Heart left ventricle (tissue), 16 donors: Measurements from ENCODE around the gene KCNQ1. TPM values are rescaled to one million over a fixed set of nuclear protein-coding genes. Genes with fewer than 3 reads are reported as not detected.

ENCODE experiments used
- ATAC-seq, 4 donors: fragments of 200-7000 bp; cut with Tn5 transposase; one replicate each; pipeline ENCODE4 v1.9.1; 2020 to 2022; ENCODE audit warnings: moderate library complexity in 4 of 4, mild to moderate bottlenecking in 3 of 4, moderate number of reproducible peaks in 1 of 4
- DNase-seq, 5 donors: peaks; one replicate each; pipeline ENCODE4 v3.0.0-alpha.2; 2020
- H3K27ac ChIP-seq, 12 donors: fragments of 200-600 bp; sonication (generic) in 4 of 12; one replicate each; pipeline versions ENCODE4 v1.5.0 to v1.8.0; 2016 to 2022; ENCODE audit warnings: mild to moderate bottlenecking in 2 of 12
- H3K27me3 ChIP-seq, 9 donors: fragments of 200-600 bp; sonication (generic) in 2 of 9; one replicate each; pipeline versions ENCODE4 v1.5.1 to v1.8.0; 2016 to 2022; ENCODE audit warnings: mild to moderate bottlenecking in 3 of 9
- H3K36me3 ChIP-seq, 9 donors: fragments of 200-600 bp; sonication (generic) in 2 of 9; one replicate each; pipeline versions ENCODE4 v1.5.0 to v1.8.0; 2018 to 2022; ENCODE audit warnings: mild to moderate bottlenecking in 2 of 9
- H3K4me1 ChIP-seq, 12 donors: fragments of 200-600 bp; sonication (generic) in 4 of 12; one replicate each; pipeline versions ENCODE4 v1.5.0 to v1.8.0; 2016 to 2022; ENCODE audit warnings: mild to moderate bottlenecking in 3 of 12
- H3K4me3 ChIP-seq, 12 donors: fragments of 200-600 bp; sonication (generic) in 4 of 12; one replicate each; pipeline versions ENCODE4 v1.5.0 to v1.8.0; 2017 to 2022; ENCODE audit warnings: mild to moderate bottlenecking in 9 of 12, moderate library complexity in 4 of 12
- H3K9me3 ChIP-seq, 12 donors: fragments of 200-600 bp; sonication (generic) in 4 of 12; one replicate each; pipeline versions ENCODE4 v1.5.0 to v1.8.0; 2016 to 2022; ENCODE audit warnings: mild to moderate bottlenecking in 1 of 12
- CTCF ChIP-seq, 12 donors: fragments of 200-600 bp; sonication (generic) in 4 of 12; IDR thresholded peaks; one replicate each; pipeline versions ENCODE4 v1.5.0 to v1.8.0; 2018 to 2022; ENCODE audit warnings: antibody characterized with exemption in 12 of 12, mild to moderate bottlenecking in 5 of 12
- POLR2A ChIP-seq, 2 donors: fragments of 450-650 bp; IDR thresholded peaks; one replicate each; pipeline ENCODE4 v1.6.1; 2017; ENCODE audit warnings: antibody characterized with exemption in 2 of 2, mild to moderate bottlenecking in 2 of 2, moderate library complexity in 2 of 2
- WGBS, 4 donors: extraction: QIAGEN DNeasy Blood & Tissue Kit in 2 of 4; methylation state at CpG; one replicate each; pipeline versions ENCODE4 v1.1.5 to v1.1.7; 2013 to 2018; 5-methylcytosine and 5-hydroxymethylcytosine counted together
- intact Hi-C, 10 donors: fragments of 100-400 bp; cut with DNase I; formaldehyde crosslinking; loops; one replicate each; pipeline versions ENCODE4 v1.11.1 to v1.14.2; 2022
- polyA plus RNA-seq, 2 donors: library from polyadenylated mRNA; stranded (reverse); fragments of 200-250 nt; gene quantifications; one replicate each; pipeline ENCODE4 v1.2.3, GENCODE V29; 2013
- total RNA-seq, 9 donors: library from RNA; depleted of rRNA in 2 of 9; stranded (reverse); fragments of >200 nt in 2 of 9; fragmentation: NEBNext Ultra II Directional in 3 of 9; extraction: Animal tissue kit (Norgen Biotek cat#: 25700) in 3 of 9; gene quantifications; one replicate each; pipeline versions ENCODE4 v1.1.0 to v1.2.4, GENCODE V29; 2016 to 2023
- donor health status: ischemic (EF 13 %, LVEDD 7.1; RV severe dilation, severe dysfunction).
- donor health status: healthy with polysubstance abuse.
- donor health status: DM: no; HTN: yes; CAD: no.
- donor health status: DM: no; HTN: no; CAD: no.
- donor health status: ischemic (EF 25% LVEDD 6.9; RV normal size, moderate dysfunction).
- donor health status: ischemic (EF 25% LVEDD 5.7; RV mildly dilated, moderate dysfunction).
- donor health status: healthy.
- donor health status: DM: yes; HTN: yes; CAD: no.
- donor health status: ischemic (EF 35%, LVEDD 5.7; RV mildly dilated, moderate dysfunction).
- donor health status: nonischemic (EF 11% LVEDD 7.7; RV severe dilation, severe dysfunction).
- donor health status: DM: yes; HTN: yes; CAD: no.
- donor health status: PGD.
- donor health status: ischemic (EF 29% LVEDD 5.4; RV normal size, mild dysfunction).
- donor health status: nonischemic (EF 23%, LVEDD 6.1; RV moderate dilation, normal function).

Gene KCNQ1
- total and polyA plus RNA-seq, 11 donors = 18.6 to 42.4 (median 31.4) TPM

GRCh38 chr11:2846470-2846869 lies 401.7 kb downstream of the KCNQ1 start:
- intact Hi-C loops = no loop called here
- DNase-seq = no peak
- no peaks in the 10 kb centered on the region for H3K9me3 ChIP-seq
- TF ChIP-seq CTCF (IDR thresholded peaks at IDR 0.05) (no peak), POLR2A (IDR thresholded peaks at IDR 0.05) (no peak)
- no peaks in the 10 kb centered on the region for H3K4me1 ChIP-seq
- H3K27me3 ChIP-seq = no peaks in the 10 kb centered on the region
- WGBS, 4 donors = 91 to 97% (median 94%) methylated on average over 11 of the region's 11 CpGs
- no peak overlapping the region for H3K27ac ChIP-seq
- H3K36me3 ChIP-seq = no peaks in the 10 kb centered on the region
- ATAC-seq = no peak
- no peak overlapping the region for H3K4me3 ChIP-seq

DNA sequence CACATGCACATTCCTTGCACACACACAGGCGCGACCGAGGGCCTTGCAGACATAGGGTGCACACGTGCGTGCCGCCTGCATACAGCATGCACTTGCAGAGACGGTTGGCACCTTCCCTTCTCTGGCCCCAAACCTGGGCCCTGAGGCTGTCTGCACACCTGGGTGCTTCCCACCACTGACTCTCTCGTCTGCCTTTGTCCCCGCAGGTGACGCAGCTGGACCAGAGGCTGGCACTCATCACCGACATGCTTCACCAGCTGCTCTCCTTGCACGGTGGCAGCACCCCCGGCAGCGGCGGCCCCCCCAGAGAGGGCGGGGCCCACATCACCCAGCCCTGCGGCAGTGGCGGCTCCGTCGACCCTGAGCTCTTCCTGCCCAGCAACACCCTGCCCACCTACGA lies 402.8 kb downstream of the KCNQ1 start:
- H3K36me3 ChIP-seq = no peaks in the 10 kb centered on the region
- H3K4me3 ChIP-seq = no peak overlapping the region
- TF ChIP-seq CTCF (IDR thresholded peaks at IDR 0.05) (no peak), POLR2A (IDR thresholded peaks at IDR 0.05) (no peak)
- WGBS, 4 donors = 87 to 97% (median 89%) methylated on average over 12 to 21 of the region's 21 CpGs
- ATAC-seq (no peak), DNase-seq (no peak)
- H3K4me1 ChIP-seq = no peaks in the 10 kb centered on the region
- no peak overlapping the region for H3K27ac ChIP-seq
- intact Hi-C loops = no loop called here
- H3K27me3 ChIP-seq = no peaks in the 10 kb centered on the region
- H3K9me3 ChIP-seq = no peaks in the 10 kb centered on the region

DNA sequence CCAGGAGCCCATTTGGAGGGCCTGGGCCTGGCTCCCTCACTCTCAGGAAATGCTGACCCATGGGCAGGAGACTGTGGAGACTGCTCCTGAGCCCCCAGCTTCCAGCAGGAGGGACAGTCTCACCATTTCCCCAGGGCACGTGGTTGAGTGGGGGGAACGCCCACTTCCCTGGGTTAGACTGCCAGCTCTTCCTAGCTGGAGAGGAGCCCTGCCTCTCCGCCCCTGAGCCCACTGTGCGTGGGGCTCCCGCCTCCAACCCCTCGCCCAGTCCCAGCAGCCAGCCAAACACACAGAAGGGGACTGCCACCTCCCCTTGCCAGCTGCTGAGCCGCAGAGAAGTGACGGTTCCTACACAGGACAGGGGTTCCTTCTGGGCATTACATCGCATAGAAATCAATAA lies 403.7 kb downstream of the KCNQ1 start:
- H3K36me3 ChIP-seq = no peaks in the 10 kb centered on the region
- TF ChIP-seq POLR2A (IDR thresholded peaks at IDR 0.05) = no peak
- TF ChIP-seq CTCF (IDR thresholded peaks at IDR 0.05) = no peak
- H3K4me1 ChIP-seq = no peaks in the 10 kb centered on the region
- DNase-seq (no peak), ATAC-seq (no peak)
- no peak overlapping the region for H3K27ac ChIP-seq
- no peak overlapping the region for H3K4me3 ChIP-seq
- no peaks in the 10 kb centered on the region for H3K27me3 ChIP-seq
- 91 to 100% (median 93%) methylated on average over 5 to 9 of the region's 9 CpGs for WGBS, 4 donors
- intact Hi-C loops = no loop called here
- no peaks in the 10 kb centered on the region for H3K9me3 ChIP-seq

- Histone ChIP-seq H3K27ac (no peak overlapping the region), H3K36me3 (no peaks in the 10 kb centered on the region), H3K4me1 (no peaks in the 10 kb centered on the region), H3K27me3 (no peaks in the 10 kb centered on the region), H3K9me3 (no peaks in the 10 kb centered on the region), H3K4me3 (no peak overlapping the region)
- DNase-seq = no peak
- intact Hi-C loops = no loop called here
- TF ChIP-seq POLR2A (IDR thresholded peaks at IDR 0.05) = no peak
- no peak for TF ChIP-seq CTCF (IDR thresholded peaks at IDR 0.05)
- WGBS, 4 donors = 76 to 88% (median 84%) methylated on average over 29 to 53 of the region's 53 CpGs
- ATAC-seq = no peak
Measured at GRCh38 chr11:2849994-2850770, 405.4 kb downstream of the KCNQ1 start.
